Esophagus muscularis mucosa (tissue), 4 donors: ENCODE measurements around the gene EHD4. TPM values are rescaled to one million over a fixed set of nuclear protein-coding genes. Genes with fewer than 3 reads are reported as not detected.

ENCODE experiments used
- DNase-seq: peaks from one replicate; pipeline ENCODE4 v3.0.0-alpha.2; 2017; ENCODE audit errors: extremely low spot score
- H3K27ac ChIP-seq, 4 donors: fragments of 200-600 bp; sonication (generic); replicated peaks in 1 of 4; 1 replicate in 3 of 4; 2 replicates in 1 of 4; pipeline ENCODE4 v1.5.1; 2016 to 2019; ENCODE audit warnings: mild to moderate bottlenecking in 1 of 4
- H3K27me3 ChIP-seq, 4 donors: fragments of 200-600 bp; sonication (generic); one replicate each; pipeline versions ENCODE4 v1.5.1 to v1.6.0; 2016 to 2019
- H3K36me3 ChIP-seq, 4 donors: fragments of 200-600 bp; sonication (generic); one replicate each; pipeline ENCODE4 v1.5.1; 2016 to 2019
- H3K4me1 ChIP-seq, 4 donors: fragments of 200-600 bp; sonication (generic); one replicate each; pipeline ENCODE4 v1.5.1; 2016 to 2019
- H3K4me3 ChIP-seq, 4 donors: fragments of 200-600 bp; sonication (generic); 1 replicate in 2 of 4; 2 replicates in 2 of 4; pipeline ENCODE4 v1.5.1; 2016 to 2019; ENCODE audit warnings: mild to moderate bottlenecking in 4 of 4, moderate library complexity in 1 of 4
- H3K9me3 ChIP-seq, 4 donors: fragments of 200-600 bp; sonication (generic); 1 replicate in 3 of 4; 2 replicates in 1 of 4; pipeline ENCODE4 v1.5.1; 2016 to 2019
- EP300 ChIP-seq: sonication (generic); formaldehyde crosslinking; IDR thresholded peaks from one replicate; pipeline ENCODE4 v1.6.1; 2017; ENCODE audit warnings: antibody characterized with exemption
- POLR2A ChIP-seq: fragments of 450-650 bp; IDR thresholded peaks from one replicate; pipeline ENCODE4 v1.6.1; 2017; ENCODE audit warnings: antibody characterized with exemption, moderate library complexity, mild to moderate bottlenecking, low read depth
- POLR2AphosphoS5 ChIP-seq, 2 donors: sonication (generic); formaldehyde crosslinking; IDR thresholded peaks; one replicate each; pipeline ENCODE4 v1.6.1; 2017; ENCODE audit warnings: antibody characterized with exemption in 2 of 2
- WGBS: methylation state at CpG from one replicate; pipeline ENCODE4 v1.1.5; 2018; 5-methylcytosine and 5-hydroxymethylcytosine counted together
- intact Hi-C: fragments of 100-400 bp; cut with DNase I; formaldehyde crosslinking; loops from one replicate; pipeline ENCODE4 v1.15.1; 2023
- total RNA-seq, 4 donors: library from RNA; depleted of rRNA; stranded (reverse); fragments of >200 nt; gene quantifications; one replicate each; pipeline versions ENCODE4 v1.1.0 to v1.2.1, GENCODE V29; 2016
- TF ChIP-seq, protein P1 (sequence below), 3 experiments: fragments of 200-600 bp in 2 of 3; fragments of 450-650 bp in 1 of 3; sonication (generic) in 2 of 3; IDR thresholded peaks; one replicate each; pipeline ENCODE4 v1.5.1; 2017 to 2019; ENCODE audit warnings: antibody characterized with exemption in 3 of 3, mild to moderate bottlenecking in 2 of 3, moderate library complexity in 1 of 3

EHD4 gene
- total RNA-seq, 4 donors from 2014 or later, result 10.0 to 24.7 (median 21.7) TPM

GRCh38 chr15:41904541-41905005 lies 67.8 kb downstream of the EHD4 start:
- no peak overlapping the region for H3K4me3 ChIP-seq
- no peaks in the 10 kb centered on the region for H3K9me3 ChIP-seq
- H3K27ac ChIP-seq, result no peak overlapping the region
- H3K4me1 ChIP-seq, result peaks cover 5 to 17% (median 14%) of the 10 kb centered on the region in 4 donors
- H3K36me3 ChIP-seq, result peaks cover 17 to 73% (median 55%) of the 10 kb centered on the region in 4 donors
- no peak for DNase-seq
- H3K27me3 ChIP-seq, result no peaks in the 10 kb centered on the region
- 0% methylated on average over 1 of the region's 6 CpGs for WGBS
- intact Hi-C loops, result no loop called here
- TF ChIP-seq, protein P1, sequence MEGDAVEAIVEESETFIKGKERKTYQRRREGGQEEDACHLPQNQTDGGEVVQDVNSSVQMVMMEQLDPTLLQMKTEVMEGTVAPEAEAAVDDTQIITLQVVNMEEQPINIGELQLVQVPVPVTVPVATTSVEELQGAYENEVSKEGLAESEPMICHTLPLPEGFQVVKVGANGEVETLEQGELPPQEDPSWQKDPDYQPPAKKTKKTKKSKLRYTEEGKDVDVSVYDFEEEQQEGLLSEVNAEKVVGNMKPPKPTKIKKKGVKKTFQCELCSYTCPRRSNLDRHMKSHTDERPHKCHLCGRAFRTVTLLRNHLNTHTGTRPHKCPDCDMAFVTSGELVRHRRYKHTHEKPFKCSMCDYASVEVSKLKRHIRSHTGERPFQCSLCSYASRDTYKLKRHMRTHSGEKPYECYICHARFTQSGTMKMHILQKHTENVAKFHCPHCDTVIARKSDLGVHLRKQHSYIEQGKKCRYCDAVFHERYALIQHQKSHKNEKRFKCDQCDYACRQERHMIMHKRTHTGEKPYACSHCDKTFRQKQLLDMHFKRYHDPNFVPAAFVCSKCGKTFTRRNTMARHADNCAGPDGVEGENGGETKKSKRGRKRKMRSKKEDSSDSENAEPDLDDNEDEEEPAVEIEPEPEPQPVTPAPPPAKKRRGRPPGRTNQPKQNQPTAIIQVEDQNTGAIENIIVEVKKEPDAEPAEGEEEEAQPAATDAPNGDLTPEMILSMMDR (IDR thresholded peaks at IDR 0.05), result peak; percentile 68 to 76 (median 76)
- no peak for TF ChIP-seq POLR2AphosphoS5 (IDR thresholded peaks at IDR 0.05)

DNA sequence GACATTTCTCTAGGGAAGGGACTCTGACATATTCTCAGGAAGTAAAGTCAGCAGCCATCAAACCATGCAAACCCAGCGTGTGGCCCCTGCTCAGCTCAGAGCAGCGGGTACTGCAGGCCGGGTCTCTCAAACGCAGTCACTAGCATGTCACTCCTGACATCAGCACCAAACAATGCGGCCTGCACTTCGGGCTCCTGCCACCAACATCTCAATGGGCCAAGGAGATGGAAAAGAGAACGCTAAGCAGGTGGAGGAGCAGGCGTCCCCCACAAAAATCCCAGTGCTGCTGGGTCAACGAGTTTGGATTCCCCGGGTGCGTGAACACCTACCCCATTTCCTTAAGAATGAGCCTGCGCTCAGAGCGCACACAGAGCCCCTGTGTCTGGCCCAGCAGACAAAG lies 68.6 kb downstream of the EHD4 start:
- intact Hi-C loops, result no loop called here
- Histone ChIP-seq H3K27ac (no peak overlapping the region), H3K27me3 (no peaks in the 10 kb centered on the region), H3K36me3 (peaks cover 10 to 73% (median 52%) of the 10 kb centered on the region in 4 donors), H3K4me3 (no peak overlapping the region), H3K4me1 (peaks cover 5 to 17% (median 14%) of the 10 kb centered on the region in 4 donors), H3K9me3 (no peaks in the 10 kb centered on the region)
- DNase-seq, result no peak
- 88% methylated on average over 13 of the region's 13 CpGs for WGBS
- no peak for TF ChIP-seq EP300
- no peak for TF ChIP-seq POLR2AphosphoS5 (IDR thresholded peaks at IDR 0.05)
- TF ChIP-seq, protein P1 (IDR thresholded peaks at IDR 0.05), result no peak
- no peak for TF ChIP-seq POLR2A

DNA sequence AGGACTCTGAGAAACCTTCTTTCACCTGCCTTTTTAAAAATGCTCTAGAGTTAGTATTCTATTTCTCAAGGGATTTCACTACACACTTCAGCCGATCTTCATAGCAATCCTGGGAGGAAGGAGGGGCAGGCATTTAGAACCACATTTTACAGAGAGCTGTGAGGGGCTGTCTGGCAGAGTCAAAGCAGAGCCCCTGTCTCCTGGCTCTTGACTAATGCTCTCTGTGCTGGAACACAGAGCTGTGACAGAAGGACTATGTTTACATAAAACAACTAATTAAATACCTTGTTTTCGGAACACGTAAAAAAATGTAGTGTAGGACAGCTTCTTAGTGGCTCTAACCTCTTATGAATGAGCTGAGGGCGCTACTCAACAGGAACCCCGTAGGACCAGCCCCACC lies 70.9 kb downstream of the EHD4 start:
- Histone ChIP-seq H3K9me3 (no peaks in the 10 kb centered on the region), H3K4me1 (peaks cover 5 to 17% (median 14%) of the 10 kb centered on the region in 4 donors), H3K27ac (no peak overlapping the region), H3K4me3 (no peak overlapping the region), H3K27me3 (no peaks in the 10 kb centered on the region), H3K36me3 (peaks cover 7 to 56% (median 37%) of the 10 kb centered on the region in 4 donors)
- intact Hi-C loops, result no loop called here
- no peak for DNase-seq
- 94% methylated on average over 5 of the region's 5 CpGs for WGBS
- TF ChIP-seq POLR2A (no peak), POLR2AphosphoS5 (IDR thresholded peaks at IDR 0.05) (no peak), EP300 (no peak)
- TF ChIP-seq, protein P1 (IDR thresholded peaks at IDR 0.05), result no peak

GRCh38 chr15:41900526-41901380 lies 71.6 kb downstream of the EHD4 start:
- Histone ChIP-seq H3K36me3 (peaks cover 7 to 49% (median 34%) of the 10 kb centered on the region in 4 donors), H3K4me1 (peaks cover 5 to 17% (median 14%) of the 10 kb centered on the region in 4 donors), H3K27ac (no peak overlapping the region), H3K9me3 (no peaks in the 10 kb centered on the region), H3K27me3 (no peaks in the 10 kb centered on the region), H3K4me3 (no peak overlapping the region)
- TF ChIP-seq POLR2A, result no peak
- TF ChIP-seq, protein P1 (IDR thresholded peaks at IDR 0.05), result no peak
- TF ChIP-seq EP300, result no peak
- no peak for TF ChIP-seq POLR2AphosphoS5 (IDR thresholded peaks at IDR 0.05)
- 91% methylated on average over 17 of the region's 36 CpGs for WGBS
- intact Hi-C loops, result no loop called here
- DNase-seq, result no peak
